Activated CD4-positive, alpha-beta T cell treated with anti-CD3 and anti-CD28 coated beads, Interleukin-2, amount 50 U/mL, for 24 hours (primary cell): ENCODE measurements around the gene RIMBP2.

Experiments used
- DNase-seq, 2 donors: peaks; one replicate each; pipeline ENCODE4 v3.0.0-alpha.2; 2020; ENCODE audit warnings: low read depth in 1 of 2, low spot score in 1 of 2

Gene RIMBP2

GRCh38 chr12:130552483-130552996 lies 163.6 kb downstream of the RIMBP2 start:
- DNase-seq = no peak

- no peak for DNase-seq
These were observed 166.7 kb downstream of the RIMBP2 start for GRCh38 chr12:130549361-130549760.

- DNase-seq = no peak
These were observed 168.5 kb downstream of the RIMBP2 start for GRCh38 chr12:130547480-130548155.

GRCh38 chr12:130546494-130546893 lies 169.6 kb downstream of the RIMBP2 start:
- DNase-seq = no peak

GRCh38 chr12:130545475-130545874 lies 170.6 kb downstream of the RIMBP2 start:
- no peak for DNase-seq

GRCh38 chr12:130540376-130540775 lies 175.7 kb downstream of the RIMBP2 start:
- DNase-seq = no peak

GRCh38 chr12:130538343-130539095 lies 177.6 kb downstream of the RIMBP2 start:
- DNase-seq = no peak

- DNase-seq = no peak
These were observed 178.4 kb downstream of the RIMBP2 start for GRCh38 chr12:130537655-130538054.

GRCh38 chr12:130537051-130537450 lies 179.0 kb downstream of the RIMBP2 start:
- DNase-seq = no peak

GRCh38 chr12:130530429-130530828 lies 185.7 kb downstream of the RIMBP2 start:
- no peak for DNase-seq

- DNase-seq = no peak
These were observed 186.3 kb downstream of the RIMBP2 start for GRCh38 chr12:130529781-130530180.

GRCh38 chr12:130527239-130527638 lies 188.9 kb downstream of the RIMBP2 start:
- no peak for DNase-seq

GRCh38 chr12:130526813-130527212 lies 189.3 kb downstream of the RIMBP2 start:
- no peak for DNase-seq

- DNase-seq = no peak
These were observed 190.5 kb downstream of the RIMBP2 start for GRCh38 chr12:130525384-130526172.

GRCh38 chr12:130524759-130525158 lies 191.3 kb downstream of the RIMBP2 start:
- DNase-seq = no peak

GRCh38 chr12:130523863-130524614 lies 192.1 kb downstream of the RIMBP2 start:
- DNase-seq = no peak

- DNase-seq = no peak
These were observed 192.9 kb downstream of the RIMBP2 start for GRCh38 chr12:130523208-130523607.

GRCh38 chr12:130522244-130522834 lies 193.8 kb downstream of the RIMBP2 start:
- no peak for DNase-seq

GRCh38 chr12:130521375-130522124 lies 194.5 kb downstream of the RIMBP2 start:
- no peak for DNase-seq

- DNase-seq = no peak
These were observed 195.3 kb downstream of the RIMBP2 start for GRCh38 chr12:130520784-130521183.
